ENCODE measurements around the gene AFF3.

Gene AFF3

DNA sequence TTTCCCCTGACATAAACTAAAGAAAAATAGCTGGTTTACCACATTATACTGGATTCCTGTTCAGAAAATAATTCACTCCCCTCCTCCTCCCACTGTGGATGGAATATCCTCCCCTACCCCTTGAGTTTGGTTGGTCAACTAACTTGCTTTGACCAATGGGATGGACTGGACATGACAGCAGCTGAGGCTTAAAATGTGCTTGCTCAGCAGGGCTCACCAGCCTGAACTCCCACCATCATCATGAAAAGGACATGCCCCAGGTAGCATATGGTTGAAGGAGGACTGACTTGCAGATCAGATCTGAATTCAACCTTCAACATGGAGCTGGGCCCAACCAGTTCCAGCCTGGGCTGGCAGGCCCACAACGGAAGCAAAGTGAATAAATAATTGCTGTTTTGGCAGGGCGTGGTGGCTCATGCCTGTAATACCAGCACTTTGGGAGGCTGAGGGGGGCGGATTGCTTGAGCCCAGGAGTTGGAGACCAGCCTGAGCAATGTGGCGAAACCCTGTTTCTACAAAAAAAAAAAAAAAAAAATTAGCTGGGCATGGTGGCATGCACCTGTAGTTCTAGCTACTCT, 284.4 kb downstream of the AFF3 start:
- no peak for DNase-seq (ENCODE audit: low read depth in 2 of 2)

DNA sequence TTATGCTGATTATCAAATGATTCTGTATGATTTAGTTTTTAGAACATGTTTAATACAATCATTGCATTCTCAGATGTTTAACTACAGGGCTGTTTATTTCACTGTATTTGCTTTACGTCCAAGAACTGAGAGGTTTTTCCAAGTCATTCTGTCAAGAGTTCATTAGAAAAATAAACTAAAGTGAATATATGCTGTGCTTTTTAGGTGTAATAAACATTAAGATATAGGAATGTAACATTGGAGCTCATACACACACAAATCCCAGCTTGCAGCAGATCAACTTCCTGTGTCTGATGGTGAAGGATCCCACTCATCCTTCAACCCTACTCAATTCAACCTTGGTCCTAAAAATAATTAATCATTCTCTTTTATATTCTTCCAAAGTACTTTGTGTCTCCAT, 285.0 kb downstream of the AFF3 start:
- DNase-seq (ENCODE audit: low read depth in 2 of 2) = no peak

DNA sequence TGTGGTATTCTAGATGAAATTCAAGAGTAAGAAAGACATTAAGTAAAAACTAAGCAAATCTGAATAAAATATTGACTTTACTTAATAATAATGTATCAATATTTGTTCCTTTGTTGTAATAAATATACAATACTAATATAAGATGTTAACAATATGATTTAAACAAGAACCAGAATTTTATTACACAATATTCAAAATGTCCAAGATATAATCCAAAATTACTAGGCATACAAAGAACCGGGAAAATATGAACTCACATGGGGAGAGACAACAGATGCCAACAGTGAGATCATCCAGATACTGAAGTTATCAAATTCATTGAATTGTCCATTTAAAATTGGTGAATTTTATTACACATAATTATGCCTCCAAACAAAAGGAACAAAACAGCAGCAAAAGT, 286.3 kb downstream of the AFF3 start:
- DNase-seq (ENCODE audit: low read depth in 2 of 2) = no peak

DNA sequence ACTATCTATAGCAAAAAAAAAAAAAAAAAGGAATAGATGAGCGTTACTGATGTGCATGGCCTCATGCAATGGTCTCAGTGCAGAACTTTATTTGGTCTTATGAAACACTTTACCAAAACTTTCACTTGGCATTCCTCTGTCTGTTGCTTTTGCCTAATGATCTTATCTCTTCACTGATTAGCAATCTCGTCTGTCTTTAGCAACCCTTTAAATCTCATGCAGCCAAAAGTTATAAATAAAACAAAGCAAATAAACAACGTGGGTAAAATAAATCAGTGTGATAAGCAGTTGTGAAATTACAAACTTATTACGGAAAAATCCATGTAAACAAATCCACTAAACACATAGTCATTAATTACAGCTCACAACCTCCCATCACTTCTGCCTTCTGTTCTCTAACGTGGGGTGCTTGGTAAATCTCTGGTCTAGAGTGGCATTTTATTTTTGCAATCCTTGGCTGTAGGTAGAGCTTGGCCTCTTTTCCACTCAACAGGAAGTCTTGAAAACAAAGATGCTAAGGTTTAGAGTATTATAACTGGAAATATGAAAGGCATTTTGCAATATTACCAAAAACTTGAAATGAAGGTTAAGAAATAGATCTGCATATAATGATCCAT, 288.0 kb downstream of the AFF3 start:
- no peak for DNase-seq (ENCODE audit: low read depth in 2 of 2)

DNA sequence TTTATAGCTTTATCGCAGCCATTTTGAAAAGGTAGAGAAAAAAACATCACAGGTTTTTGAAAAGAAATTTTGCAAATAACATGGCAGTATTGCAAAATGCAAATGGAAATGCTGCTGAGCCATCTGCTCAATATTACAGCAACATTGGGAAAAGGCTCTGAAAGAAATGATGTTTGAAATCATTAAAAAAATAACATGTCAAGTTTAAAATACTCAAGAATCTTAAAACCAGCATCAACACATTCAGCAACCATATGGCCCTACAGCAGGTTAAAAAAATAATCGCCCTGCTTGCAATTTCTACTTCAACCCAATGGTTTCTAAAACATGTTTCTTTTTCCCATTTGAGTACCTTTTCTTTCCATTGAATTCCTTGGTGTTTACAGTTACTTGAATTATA, 289.4 kb downstream of the AFF3 start:
- no peak for DNase-seq (ENCODE audit: low read depth in 2 of 2)

DNA sequence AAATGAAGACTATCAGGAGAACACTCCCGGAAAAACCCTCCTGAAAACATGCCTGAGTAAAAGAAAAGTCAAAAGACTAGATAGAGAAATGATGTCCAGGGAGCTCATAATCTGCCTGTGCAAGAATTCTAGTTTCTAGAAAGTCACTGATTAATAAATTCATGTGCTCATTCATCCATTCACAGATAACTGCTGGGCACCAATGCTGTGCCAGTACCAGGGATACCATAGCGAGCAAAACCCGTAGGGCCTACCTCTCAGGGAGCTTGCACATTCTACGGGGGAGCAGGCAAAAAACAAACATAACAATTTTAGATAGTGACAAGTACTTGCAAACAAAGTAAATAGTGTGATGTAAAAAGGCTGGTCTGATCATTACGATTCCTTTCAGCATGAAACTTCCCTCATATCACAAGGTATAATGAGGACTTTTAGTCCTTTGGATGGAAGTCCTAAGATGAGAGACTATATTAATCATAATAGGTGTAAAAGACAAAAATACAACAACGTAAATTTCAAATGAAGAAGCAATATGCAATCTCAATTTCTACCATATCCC, 289.9 kb downstream of the AFF3 start:
- no peak for DNase-seq (ENCODE audit: low read depth in 2 of 2)

DNA sequence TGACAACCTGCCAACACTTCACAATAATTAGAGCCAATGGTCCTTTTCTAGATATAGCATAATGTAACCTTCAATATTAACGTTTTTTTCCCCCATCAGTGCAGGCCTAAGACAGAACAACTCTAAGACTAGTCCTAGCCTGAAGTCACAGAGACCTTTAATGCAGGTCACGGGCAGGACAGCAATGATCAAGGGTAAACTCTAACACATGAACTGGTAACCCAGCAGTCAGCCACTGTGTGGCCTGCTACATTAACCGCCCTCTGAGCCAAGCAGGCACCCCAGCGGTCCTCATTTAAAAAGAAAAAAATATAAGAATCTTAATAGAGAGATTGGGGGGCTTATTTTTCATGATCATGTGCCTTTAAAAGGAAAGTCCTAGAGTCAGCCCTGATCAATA, 290.6 kb downstream of the AFF3 start:
- DNase-seq (ENCODE audit: low read depth in 2 of 2) = no peak

DNA sequence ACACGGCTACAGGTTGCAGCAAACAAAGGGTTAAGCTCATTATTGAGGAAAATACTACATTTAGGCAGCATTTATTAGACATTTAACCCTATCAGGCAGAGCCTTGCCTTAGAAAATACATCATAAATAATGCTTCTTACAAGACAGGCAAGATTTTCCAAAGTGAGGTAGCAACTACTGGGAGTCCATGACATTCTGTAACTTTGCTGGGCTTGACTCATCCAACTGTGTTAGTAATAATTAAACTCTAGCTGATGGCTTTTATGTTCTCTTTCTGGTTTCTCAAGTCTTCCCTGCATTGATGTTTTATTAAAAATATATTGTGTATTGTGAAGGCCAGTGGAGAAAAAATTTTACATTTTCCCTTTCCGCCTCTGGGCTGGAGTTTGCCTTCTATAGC, 291.3 kb downstream of the AFF3 start:
- DNase-seq (ENCODE audit: low read depth in 2 of 2) = no peak

DNA sequence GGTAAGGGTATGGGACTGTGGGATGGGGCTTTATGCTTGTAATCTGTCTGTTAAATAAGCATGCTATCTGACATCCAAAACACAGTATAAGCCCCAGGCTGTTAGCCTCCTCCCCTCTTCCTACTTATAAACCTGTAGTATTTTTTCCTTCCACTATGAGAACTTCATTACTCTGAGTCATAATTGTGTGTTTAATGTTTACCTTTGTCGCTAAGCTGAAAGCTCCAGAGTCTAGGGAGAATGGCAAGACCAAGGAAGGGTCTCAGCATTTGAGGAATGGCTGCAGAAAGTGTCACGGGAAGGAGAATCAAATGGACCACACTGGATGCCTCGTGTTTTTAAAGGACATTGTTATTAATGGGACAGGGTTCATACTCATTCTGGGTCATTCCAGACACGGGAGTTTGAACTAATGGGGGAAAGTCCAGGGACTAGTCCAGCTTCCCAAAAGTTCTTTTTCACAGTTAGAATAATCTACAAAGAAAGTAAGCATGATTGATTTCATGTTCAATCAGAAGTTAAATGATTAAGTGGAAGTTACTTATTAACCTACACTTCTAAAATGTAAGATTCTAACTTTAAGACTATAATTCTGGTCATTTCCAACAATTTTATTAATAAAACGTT, 292.2 kb downstream of the AFF3 start:
- DNase-seq (ENCODE audit: low read depth in 2 of 2) = no peak

DNA sequence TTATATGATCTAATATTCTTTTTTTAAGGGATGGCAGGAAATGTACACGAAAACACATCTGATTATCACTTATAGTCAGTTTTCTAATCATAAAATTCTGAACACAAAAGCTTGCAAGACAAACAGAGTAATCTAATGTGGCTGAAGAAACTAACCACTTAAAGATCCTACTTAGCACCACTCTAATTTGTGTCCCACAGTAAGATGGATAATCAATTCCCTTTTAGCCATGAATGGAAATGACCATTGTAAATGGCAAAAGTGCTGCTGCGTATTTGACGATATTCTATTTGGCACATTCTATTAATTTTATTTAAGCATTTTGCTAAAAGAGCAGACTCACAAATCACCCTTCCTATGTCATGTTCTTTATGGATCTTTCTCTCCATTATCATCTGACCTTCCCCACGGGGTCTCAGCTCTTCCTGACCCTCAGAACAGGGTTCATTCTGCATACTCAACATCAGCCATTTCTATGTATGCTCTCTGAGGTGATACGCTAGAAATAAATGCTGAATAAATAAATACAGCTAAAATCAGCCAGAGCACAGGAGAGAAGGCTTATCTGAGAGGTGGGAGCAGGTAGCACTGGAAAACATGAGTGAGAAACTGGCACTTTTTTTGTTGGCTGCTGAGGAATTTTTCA, 295.8 kb downstream of the AFF3 start:
- DNase-seq (ENCODE audit: low read depth in 2 of 2) = no peak

DNA sequence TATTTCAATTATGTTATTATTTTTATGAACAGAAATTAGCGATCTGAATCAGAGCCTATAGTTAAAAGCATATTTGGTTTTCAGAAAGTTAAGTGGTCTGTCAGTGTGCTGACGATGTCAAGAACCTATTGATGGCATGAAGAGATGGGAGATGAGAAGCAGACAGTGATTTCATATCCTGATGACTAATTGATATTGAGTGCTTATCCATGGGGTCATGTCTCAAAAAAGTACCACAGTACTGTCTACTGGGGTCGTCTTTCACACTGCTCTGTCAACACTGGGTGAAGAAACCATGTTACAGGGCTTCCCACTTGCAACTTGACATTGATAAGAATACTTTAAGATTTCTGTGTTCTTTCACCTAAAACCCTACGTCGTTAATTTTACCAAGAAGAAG, 297.1 kb downstream of the AFF3 start:
- no peak for DNase-seq (ENCODE audit: low read depth in 2 of 2)

DNA sequence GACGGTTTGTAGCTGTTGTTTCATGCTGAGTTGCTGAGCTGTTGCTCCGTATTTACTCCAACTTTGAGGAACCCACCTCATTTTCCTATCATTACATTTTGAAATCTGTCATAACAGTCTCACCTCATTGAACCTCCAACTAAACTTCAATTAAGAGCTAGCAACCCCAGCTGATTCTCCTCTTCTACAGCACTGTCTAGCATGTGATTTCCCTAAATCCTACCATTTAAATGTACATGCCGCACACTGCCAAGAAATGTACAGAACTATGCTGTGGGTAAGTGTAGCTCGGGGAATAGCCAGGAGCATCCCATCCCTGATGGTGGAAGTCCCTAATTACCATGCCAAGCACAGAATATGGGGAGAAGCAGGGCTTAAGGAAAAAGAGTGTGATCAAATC, 299.9 kb downstream of the AFF3 start:
- DNase-seq (ENCODE audit: low read depth in 2 of 2) = no peak

DNA sequence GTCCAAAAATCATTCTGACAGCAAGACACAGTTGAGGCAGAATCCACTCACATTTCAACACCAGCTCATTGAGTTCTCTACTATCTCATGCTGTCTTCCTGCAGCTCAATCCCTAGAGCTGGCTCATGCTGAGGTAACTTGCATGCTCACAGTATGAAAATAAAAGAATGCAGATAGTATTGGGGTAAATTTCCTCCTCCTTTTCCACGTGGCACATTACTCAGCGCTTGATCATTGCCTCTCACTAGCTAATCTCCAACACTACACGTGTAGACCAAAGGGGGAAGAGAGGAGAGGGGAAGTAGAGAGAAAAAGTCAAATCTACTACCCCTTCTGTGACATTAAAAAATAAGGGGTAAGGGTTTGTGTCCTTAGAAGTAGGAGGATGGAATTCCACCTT, 300.6 kb downstream of the AFF3 start:
- no peak for DNase-seq (ENCODE audit: low read depth in 2 of 2)

DNA sequence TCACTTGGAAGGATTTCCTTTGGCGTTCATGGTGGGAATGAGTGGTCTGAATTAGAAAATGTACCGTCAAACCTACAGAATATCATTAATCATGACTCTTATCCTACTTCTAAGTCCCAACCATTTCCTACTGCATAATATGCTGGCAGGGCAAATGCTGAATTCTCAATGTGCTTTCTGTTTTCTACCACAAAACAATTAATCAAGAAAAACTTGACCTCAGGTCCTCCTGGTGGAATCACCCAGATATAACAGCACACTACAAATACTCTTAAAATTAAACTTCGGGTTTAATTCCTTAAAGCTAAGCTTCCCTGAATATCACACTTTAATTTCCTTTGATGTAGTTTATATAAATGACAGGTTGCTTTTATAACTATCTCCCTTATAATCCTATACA, 301.6 kb downstream of the AFF3 start:
- DNase-seq (ENCODE audit: low read depth in 2 of 2) = no peak

DNA sequence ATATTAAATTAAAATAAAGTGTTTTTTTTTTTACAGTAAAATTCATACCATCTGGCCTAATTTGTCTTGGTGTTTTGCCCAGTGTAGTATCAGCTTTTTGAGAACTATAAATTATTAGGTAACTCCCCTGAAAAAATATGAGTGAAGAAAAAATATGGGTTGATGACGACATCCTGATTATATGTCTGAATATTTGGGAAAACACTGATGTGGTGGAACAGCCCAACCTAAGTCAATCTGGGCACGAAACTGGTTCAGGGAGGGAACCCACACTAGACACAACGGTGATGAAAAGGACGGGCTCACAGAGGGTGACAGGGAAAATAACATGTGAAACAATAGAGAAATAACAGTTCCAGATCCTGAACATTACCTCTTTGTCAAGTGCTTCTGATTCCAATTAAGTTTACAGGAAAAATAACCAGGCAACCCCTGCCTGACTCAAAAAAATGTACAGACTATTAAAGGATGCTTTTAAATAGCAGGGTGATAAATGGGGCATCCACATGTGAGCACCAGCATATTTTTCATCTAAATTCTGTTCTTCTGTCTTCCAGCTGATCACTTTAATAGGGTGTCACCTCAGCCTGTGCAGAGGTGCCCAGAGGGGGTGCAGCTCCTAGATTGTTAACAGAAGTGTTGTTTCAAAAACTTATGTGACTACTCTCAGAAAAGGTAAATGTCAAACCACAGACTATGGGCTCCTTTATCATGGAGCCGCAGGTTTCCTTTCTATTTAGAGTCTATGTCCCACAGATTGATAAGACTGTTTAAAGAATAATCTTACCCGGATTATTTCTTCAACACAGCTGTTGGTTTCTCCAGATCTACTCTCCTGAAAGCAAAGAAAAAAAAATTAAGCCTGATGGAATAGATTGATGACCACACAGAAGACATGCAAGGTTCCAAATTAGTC, 305.4 kb downstream of the AFF3 start:
- DNase-seq (ENCODE audit: low read depth in 2 of 2) = no peak

DNA sequence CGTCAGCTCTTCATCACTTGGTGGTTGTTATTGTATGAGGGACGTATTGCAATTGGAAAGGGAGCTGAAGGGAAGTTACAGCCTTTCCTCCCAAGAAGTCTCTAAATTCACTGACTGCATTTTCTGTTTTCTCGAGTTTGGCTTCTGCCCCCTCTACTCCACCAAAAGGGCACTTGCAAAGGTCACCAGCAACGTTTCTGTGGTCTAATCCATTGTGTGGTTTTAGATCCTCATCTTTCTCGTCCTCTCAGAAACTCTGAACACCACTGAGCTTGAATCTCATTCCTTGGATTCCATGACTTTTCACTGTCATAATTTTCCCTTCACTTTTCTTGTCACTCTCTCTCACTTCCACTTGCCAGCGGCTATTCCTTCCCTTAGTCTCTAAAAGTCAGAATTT, 308.0 kb downstream of the AFF3 start:
- no peak for DNase-seq (ENCODE audit: low read depth in 2 of 2)

DNA sequence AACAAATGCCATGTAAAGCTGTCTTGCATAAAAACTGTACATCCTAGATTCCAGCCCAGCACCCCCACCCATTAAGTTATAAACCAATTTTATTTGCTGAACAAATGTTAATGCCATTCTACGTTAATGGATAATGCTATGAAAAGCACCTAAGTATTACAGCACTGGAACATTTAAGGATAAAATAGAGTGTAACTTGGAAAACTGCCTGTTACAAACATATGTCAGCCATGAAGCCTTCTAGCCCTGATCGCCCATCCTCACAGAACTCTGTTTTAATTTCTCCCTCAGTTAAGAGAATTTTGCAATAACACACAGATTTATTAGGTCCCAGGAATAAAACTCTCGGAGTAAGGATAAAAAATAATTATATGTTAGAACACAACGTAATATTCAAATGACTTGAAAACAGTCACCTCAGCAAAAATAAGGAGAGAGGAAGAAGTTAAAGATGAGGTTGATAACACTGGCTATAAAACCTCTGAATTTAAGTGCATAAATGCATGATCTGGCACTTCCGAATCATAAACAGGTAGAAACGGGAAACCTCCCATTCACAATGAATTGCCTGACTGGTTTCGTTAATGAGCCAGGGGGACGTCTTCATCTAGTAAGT, 308.7 kb downstream of the AFF3 start:
- no peak for DNase-seq (ENCODE audit: low read depth in 2 of 2)

DNA sequence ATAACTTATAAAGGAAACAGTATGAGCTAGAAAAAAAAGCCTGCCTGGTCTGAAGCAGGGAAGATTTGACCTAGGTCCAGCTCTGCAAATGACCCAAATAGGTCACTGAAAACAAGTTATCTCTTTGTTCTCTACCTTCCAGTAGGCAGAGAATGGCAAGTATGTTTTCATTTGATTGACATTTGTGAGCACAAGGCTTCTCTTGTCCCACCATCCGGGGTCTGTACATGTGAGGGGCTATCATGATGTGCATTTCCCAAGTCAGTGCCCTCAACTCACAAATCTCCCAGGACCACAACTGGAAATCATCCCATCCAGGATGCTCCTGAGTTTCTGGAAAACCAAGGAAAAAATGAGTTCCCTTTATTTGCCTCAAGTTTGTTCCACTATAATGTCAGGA, 309.5 kb downstream of the AFF3 start:
- DNase-seq (ENCODE audit: low read depth in 2 of 2) = no peak

DNA sequence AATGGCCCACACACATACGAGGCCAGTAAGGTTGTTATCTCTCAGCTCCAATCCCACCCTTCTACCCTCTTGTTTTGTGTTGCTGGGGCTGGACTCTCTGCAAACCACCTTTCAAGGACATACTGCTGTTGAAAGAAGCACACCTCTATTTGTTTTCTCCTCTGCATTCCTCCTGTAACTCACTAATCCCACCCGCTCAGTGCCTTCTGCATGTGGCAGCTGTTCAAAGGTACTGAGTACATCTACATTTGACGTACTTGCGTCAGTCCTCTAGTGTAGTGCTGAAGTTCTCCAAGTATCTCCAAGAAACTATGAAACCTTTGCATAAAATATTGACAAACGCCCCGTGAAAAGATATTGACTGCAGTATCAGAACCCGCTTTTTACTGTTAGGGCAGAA, 310.6 kb downstream of the AFF3 start:
- DNase-seq (ENCODE audit: low read depth in 2 of 2) = no peak

DNA sequence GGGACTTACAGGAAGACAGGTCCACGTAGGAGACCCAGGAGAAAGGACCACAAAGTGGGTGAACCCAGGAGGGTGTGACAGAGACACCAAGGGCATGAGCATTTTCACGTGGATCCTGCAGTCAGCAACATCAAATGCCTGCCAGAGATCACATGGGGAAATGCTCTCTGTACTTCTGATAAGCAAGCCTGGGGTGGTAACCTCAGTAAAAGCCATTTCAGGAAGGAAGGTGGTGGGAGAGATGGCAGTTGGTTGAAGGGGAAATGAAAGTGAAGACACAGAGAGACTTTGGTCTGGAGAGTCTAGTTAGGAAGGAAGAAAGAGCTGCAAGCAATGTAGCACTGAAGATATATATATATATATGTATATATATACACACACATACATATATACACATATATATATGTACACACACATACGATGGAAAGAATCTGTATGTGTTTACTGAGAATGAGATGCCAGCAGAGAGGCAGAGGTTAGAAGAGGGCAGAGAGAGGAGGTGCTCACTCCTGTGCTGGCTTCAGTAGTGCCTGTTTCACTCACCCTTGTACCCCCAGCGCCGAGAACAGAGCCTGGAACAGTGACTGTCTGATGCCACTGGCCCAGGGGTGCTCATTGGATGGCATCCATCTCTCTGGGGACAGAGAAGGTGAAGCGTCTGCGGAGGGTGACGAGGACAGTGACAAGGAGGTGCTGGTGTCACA, 314.9 kb downstream of the AFF3 start:
- DNase-seq (ENCODE audit: low read depth in 2 of 2) = no peak

DNA sequence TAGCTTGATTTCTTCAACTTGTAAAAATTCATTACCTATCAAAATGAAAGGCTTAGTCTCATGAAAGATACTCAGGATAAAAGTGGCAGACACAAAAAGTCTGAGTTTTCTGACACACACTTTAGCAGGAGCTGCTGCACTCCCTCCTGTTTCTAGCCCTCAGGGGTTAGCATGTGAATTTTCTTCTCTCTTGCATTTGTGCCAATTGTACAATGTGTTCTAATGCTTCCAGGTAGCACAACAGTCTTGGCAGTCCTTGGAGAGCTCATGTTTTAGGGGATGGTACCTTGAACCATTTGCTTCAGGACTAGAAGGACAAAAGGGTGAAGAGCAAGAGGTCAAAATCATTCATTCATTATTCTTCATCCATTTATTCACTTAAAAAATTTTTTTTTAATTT, 316.8 kb downstream of the AFF3 start:
- no peak for DNase-seq (ENCODE audit: low read depth in 2 of 2)

Data from stimulated activated CD4-positive, alpha-beta T cell treated with anti-CD3 and anti-CD28 coated beads, Interleukin-1b, Interleukin-23, amount 100 ng/mL, for 4 hours (primary cell).